Keratinocyte (primary cell): ENCODE measurements around the gene SUSD6.

Experiments used
- EZH2 ChIP-seq: IDR thresholded peaks from one replicate; pipeline ENCODE4 v1.6.1; 2012; ENCODE audit warnings: inconsistent platforms, mild to moderate bottlenecking, low read length, moderate library complexity
- TF ChIP-seq, protein P1 (sequence below), 3 experiments: IDR thresholded peaks in 1 of 3; conservative IDR thresholded peaks in 1 of 3; optimal IDR thresholded peaks in 1 of 3; 2 replicates in 2 of 3; 3 replicates in 1 of 3; pipeline versions ENCODE3 to v1.5.1; 2011; ENCODE audit warnings: low read length in 3 of 3, mild to moderate bottlenecking in 3 of 3, moderate library complexity in 2 of 3, control low read depth in 1 of 3, inconsistent platforms in 1 of 3; ENCODE audit not compliant: insufficient read depth in 2 of 3; ENCODE audit errors: extremely low read depth in 1 of 3

DNA sequence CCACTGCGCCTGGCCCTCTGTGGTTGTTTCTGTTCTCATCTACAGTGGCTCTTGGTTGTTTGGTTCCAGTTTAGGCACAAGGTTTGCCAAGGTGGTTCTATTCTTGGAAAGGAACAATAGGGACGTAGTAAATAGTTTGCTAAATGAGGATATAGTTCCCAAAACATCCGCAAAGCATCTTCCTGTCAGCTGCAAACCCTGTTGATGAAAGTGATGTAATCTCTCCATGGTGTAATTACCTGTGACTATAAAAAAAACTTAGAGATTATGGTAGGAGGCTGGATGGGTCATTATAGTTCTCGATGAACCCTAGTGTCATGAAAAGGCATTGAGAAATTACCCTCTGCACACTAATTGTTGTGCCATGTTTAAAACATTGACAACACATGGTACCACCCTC lies 52.9 kb downstream of the SUSD6 start:
- TF ChIP-seq, protein P1, sequence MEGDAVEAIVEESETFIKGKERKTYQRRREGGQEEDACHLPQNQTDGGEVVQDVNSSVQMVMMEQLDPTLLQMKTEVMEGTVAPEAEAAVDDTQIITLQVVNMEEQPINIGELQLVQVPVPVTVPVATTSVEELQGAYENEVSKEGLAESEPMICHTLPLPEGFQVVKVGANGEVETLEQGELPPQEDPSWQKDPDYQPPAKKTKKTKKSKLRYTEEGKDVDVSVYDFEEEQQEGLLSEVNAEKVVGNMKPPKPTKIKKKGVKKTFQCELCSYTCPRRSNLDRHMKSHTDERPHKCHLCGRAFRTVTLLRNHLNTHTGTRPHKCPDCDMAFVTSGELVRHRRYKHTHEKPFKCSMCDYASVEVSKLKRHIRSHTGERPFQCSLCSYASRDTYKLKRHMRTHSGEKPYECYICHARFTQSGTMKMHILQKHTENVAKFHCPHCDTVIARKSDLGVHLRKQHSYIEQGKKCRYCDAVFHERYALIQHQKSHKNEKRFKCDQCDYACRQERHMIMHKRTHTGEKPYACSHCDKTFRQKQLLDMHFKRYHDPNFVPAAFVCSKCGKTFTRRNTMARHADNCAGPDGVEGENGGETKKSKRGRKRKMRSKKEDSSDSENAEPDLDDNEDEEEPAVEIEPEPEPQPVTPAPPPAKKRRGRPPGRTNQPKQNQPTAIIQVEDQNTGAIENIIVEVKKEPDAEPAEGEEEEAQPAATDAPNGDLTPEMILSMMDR (optimal IDR thresholded peaks at IDR 0.05 in 1 of 3, IDR thresholded peaks at IDR 0.05 in 1 of 3, conservative IDR thresholded peaks at IDR 0.05 in 1 of 3; ENCODE audit: extremely low read depth in 1 of 3, insufficient read depth in 2 of 3, low read length in 3 of 3) = no peak
- TF ChIP-seq EZH2 = no peak
